Measurements from ENCODE around the gene EIF2AK3.

DNA sequence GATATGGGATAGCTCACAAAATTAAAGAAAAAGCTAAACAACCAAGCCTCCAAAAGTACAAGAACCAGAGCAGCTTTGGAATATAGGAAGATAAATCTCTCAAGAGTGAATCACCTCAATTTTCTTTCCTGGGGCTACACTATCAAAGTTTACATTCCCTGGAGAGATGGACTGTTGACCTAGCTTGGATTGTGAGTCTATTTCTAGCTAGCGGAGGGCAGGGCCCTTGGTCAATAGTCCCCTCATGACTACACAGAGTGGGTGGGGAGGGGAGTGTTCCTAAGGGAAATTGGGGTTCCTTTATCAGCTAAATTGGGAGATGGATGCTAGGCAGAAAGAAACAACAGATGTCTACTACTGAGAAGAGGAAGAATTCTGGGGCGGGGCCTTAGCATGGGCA lies 29.9 kb upstream of the EIF2AK3 start:
- no peak for TF ChIP-seq CTCF (optimal IDR thresholded peaks at IDR 0.05 in 1 of 3, IDR thresholded peaks at IDR 0.05 in 1 of 3, conservative IDR thresholded peaks at IDR 0.05 in 1 of 3; ENCODE audit: extremely low read depth in 1 of 3, insufficient read depth in 2 of 3, low read length in 3 of 3)
- TF ChIP-seq EZH2 (IDR thresholded peaks at IDR 0.05; ENCODE audit: low read length), result no peak
